ENCODE data around the gene DNAH14. TPM values are rescaled to one million over a fixed set of nuclear protein-coding genes. Genes with fewer than 3 reads are reported as not detected.
A peak's percentile ranks its signal among the peaks of the same experiment; 100 is the strongest.

The DNAH14 gene
- total and polyA plus RNA-seq, 2 of the 8 experiments (the other 6 are each of a cell fraction or from before 2014, with no cell fraction given) = 8.4 to 40.7 TPM

- peak; percentile 54 to 92 for DNase-seq (ENCODE audit: low read depth in 1 of 2, low spot score in 2 of 2)
- Histone ChIP-seq H3K79me2 (ENCODE audit: control insufficient read depth in 1 of 2, insufficient read depth in 2 of 2, low read length in 2 of 2) (peaks cover 13 to 40% of the 10 kb centered on the region in 2 experiments), H3K4me3 (ENCODE audit: extremely low read depth in 1 of 4, insufficient read depth in 2 of 4, low read depth in 3 of 4, low read length in 4 of 4) (peak overlapping the region; percentile 63 to 91 (median 84)), H3K4me1 (replicated peaks in 1 of 4; ENCODE audit: control insufficient read depth in 3 of 4, insufficient read depth in 4 of 4, low read length in 3 of 4) (peaks cover 3 to 13% (median 12%) of the 10 kb centered on the region in 4 experiments), H3K27me3 (replicated peaks in 1 of 4; ENCODE audit: control insufficient read depth in 3 of 4, extremely low read depth in 1 of 4, insufficient read depth in 3 of 4, low read length in 3 of 4) (peaks cover 0 to 3% (median 1%) of the 10 kb centered on the region in 4 experiments; a peak in 2 of 7 replicates), H2BK120ac (replicated peaks; ENCODE audit: low read depth, low read length) (peak overlapping the region; percentile 85), H4K5ac (ENCODE audit: insufficient read length, low read depth, low read length) (peak overlapping the region; percentile 92), H3K23me2 (ENCODE audit: low read depth, low read length) (peaks cover 11% of the 10 kb centered on the region), H2BK5ac (ENCODE audit: low read depth, low read length) (peak overlapping the region; percentile 30; the same call in 1 of the 2 replicates), H2AFZ (ENCODE audit: low read length) (peak overlapping the region; percentile 58; the same call in 1 of the 2 replicates), H2BK20ac (ENCODE audit: low read length) (no peak overlapping the region), H2BK15ac (ENCODE audit: low read length) (peak overlapping the region; percentile 73; the same call in 1 of the 2 replicates), H3K9me3 (ENCODE audit: insufficient read depth in 2 of 2, low read depth in 1 of 2, low read length in 1 of 2) (peaks cover 0 to 10% of the 10 kb centered on the region in 2 experiments; a peak in 3 of 4 replicates), H3K27ac (ENCODE audit: low read depth, low read length) (peak overlapping the region; percentile 70; the same call in 1 of the 2 replicates), H3K56ac (replicated peaks; ENCODE audit: insufficient read length, low read depth, low read length) (peak overlapping the region; percentile 91), H3K4me2 (ENCODE audit: insufficient read depth in 1 of 2, low read depth in 2 of 2, low read length in 2 of 2) (peak overlapping the region; percentile 85 to 89), H3K79me1 (ENCODE audit: low read depth, low read length) (peaks cover 6% of the 10 kb centered on the region; the same call in 1 of the 2 replicates), H3K9ac (replicated peaks in 1 of 4; ENCODE audit: extremely low read depth in 1 of 4, low read depth in 3 of 4, low read length in 3 of 4) (peak overlapping the region; percentile 75 to 84 (median 78)), H2AK5ac (ENCODE audit: low read depth, low read length) (no peak overlapping the region), H2BK12ac (ENCODE audit: low read depth, low read length) (peak overlapping the region; percentile 98), H4K8ac (ENCODE audit: extremely low read depth, insufficient read depth, low read length) (peak overlapping the region; percentile 88; the same call in 1 of the 2 replicates), H3K14ac (ENCODE audit: insufficient read length) (no peak overlapping the region), H3K18ac (ENCODE audit: extremely low read depth, low read length) (peak overlapping the region; percentile 85), H4K20me1 (replicated peaks in 1 of 2; ENCODE audit: control insufficient read depth in 1 of 2, insufficient read depth in 2 of 2, low read length in 2 of 2) (peaks cover 6 to 20% of the 10 kb centered on the region in 2 experiments), H3K36me3 (ENCODE audit: control insufficient read depth in 2 of 4, insufficient read depth in 4 of 4, low read length in 3 of 4) (0 out of 8 replicates have a peak, but pooled peaks cover 0 to 5% (median 0%) of the 10 kb centered on the region in 4 experiments), H3K23ac (ENCODE audit: insufficient read length) (no peak overlapping the region), H4K91ac (replicated peaks; ENCODE audit: insufficient read length, low read length) (peak overlapping the region; percentile 61), H3K4ac (replicated peaks; ENCODE audit: insufficient read length, low read depth, low read length) (no peak overlapping the region)
- 1% methylated on average over 35 of the region's 81 CpGs; no CpG with 5 or more reads in 1 of the 2 experiments for WGBS, 2 experiments (ENCODE audit: extremely low coverage in 1 of 2, insufficient coverage in 1 of 2, insufficient read length in 1 of 2, insufficient replicate concordance in 2 of 2, low coverage in 1 of 2, low lambda C conversion rate in 2 of 2, missing lambda C conversion rate in 1 of 2)
- ChIA-PET POLR2A (ENCODE audit: partially characterized antibody) (interaction anchor here (0.6 to 1.6 kb wide), 6 partner anchors 9 to 453 kb away, joined by 3 to 5 read pairs (median 4); no protein-coding TSS in a partner anchor), CTCF (ENCODE audit: partially characterized antibody) (interaction anchor here (1.2 to 5.0 kb wide), 3 partner anchors 13 to 109 kb away, joined by 3 to 17 read pairs (median 15); no protein-coding TSS in a partner anchor)
- no peak for FAIRE-seq
- TF ChIP-seq RBBP5 (IDR thresholded peaks at IDR 0.05; ENCODE audit: borderline replicate concordance, low read depth, low read length) (peak; percentile 95), TEAD4 (IDR thresholded peaks at IDR 0.05; ENCODE audit: low read depth, low read length) (no peak), SIN3A (conservative IDR thresholded peaks at IDR 0.05 in 1 of 2, IDR thresholded peaks at IDR 0.05 in 1 of 2; ENCODE audit: low read depth in 1 of 2, low read length in 2 of 2) (peak in 1 of 2 experiments; percentile 49; a peak in 2 of 4 replicates), KDM4A (IDR thresholded peaks at IDR 0.05; ENCODE audit: low read depth, low read length, severe bottlenecking) (no peak), PHF8 (conservative IDR thresholded peaks at IDR 0.05; ENCODE audit: low read depth, low read length) (peak; percentile 60; the same call in 1 of the 2 replicates), TCF12 (IDR thresholded peaks at IDR 0.05; ENCODE audit: low read depth, low read length) (no peak), CHD1 (IDR thresholded peaks at IDR 0.05; ENCODE audit: low read depth, low read length) (no peak), MAX (IDR thresholded peaks at IDR 0.05) (no peak; the same call in none of the 2 replicates), CBX8 (IDR thresholded peaks at IDR 0.05; ENCODE audit: borderline replicate concordance, low read depth, low read length) (no peak), SP1 (IDR thresholded peaks at IDR 0.05; ENCODE audit: low read depth, low read length) (peak; percentile 69; the same call in 1 of the 2 replicates)
Measured at GRCh38 chr1:225428068-225428880, 498.8 kb downstream of the DNAH14 start.

All from H1 (cell line).